ENCODE measurements around the gene FRMD5. TPM values are rescaled to one million over a fixed set of nuclear protein-coding genes. Genes with fewer than 3 reads are reported as not detected.
A peak's percentile ranks its signal among the peaks of the same experiment; 100 is the strongest.

FRMD5 gene
- total RNA-seq, 1 donor from 2014 or later: 5.8 TPM

DNA sequence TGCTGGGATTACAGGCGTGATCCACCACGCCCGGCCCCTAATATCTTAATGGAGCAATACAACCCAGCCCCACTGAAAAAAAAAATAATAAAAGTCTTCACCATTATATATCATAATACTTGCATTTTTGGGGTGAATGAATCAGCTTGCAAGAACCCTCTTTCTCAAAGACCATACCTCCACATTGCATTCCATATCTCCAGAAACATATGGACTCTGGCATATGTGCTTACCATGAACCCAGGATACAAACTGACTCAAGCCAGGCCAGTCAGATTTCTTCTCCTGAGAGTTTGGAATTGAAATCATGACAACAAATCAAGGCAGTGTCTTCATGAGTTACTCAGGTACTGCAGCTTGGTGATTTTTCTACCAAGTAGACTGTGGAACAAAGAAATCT, 101.2 kb downstream of the FRMD5 start:
- no peak for DNase-seq (ENCODE audit: low spot score)

DNA sequence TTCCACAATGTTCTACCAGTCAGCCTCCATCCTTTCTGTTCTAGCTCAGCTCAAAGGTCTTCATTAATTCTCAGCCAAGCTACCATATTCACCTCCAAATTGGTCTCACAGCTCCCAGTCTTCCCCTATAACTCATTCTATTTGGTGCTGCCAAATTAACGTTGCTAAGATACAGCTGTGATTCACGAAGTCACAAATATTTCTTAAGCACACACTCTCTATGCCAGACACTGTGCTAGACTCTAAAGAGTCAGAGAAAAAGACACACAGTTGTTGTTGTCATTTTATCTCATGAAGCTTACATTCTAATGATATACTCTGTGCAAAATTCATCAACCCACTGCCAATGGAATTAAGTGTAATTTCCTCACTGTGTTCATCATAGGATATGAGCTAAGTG, 102.8 kb downstream of the FRMD5 start:
- DNase-seq (ENCODE audit: low spot score): no peak

DNA sequence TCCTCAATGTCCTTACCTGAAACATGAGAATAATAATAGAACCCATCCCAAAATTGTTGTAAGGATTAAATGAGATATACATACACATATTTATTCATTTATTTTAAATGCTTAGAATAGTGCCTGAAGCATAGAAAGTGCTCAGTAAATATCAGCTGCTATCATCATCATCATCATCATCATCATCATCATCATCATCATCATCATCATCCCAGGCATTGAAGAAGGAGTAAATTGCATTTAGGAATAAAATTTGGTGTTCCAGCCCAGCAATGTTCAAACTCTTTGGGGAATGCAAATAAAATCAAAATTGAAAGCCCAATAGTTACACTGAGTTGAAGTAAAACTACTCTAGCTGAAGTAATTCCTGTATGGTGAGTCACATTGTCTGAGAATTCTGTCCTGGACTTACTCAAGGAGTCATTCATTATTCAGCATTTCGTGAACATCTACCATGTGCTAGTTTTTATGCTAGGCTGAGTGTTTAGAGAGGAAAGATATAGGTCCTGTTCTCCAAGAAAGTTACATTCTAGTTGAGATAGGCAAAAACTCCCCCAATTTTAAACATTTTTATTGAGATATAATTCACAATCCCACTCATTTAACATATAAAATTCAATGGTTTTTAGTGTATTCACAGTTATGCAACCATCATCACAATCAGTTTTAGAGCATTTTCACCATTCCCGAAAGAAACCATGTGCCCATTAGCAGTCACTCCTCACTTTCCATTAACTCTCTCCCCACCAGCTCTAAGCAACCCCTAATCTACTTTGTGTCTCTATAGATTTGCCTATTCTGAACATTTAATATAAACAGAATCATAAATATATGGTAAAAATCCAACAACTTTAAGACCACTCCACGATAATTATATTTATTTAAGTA, 107.2 kb downstream of the FRMD5 start:
- peak; percentile 78 for DNase-seq (ENCODE audit: low spot score)

GRCh38 chr15:44084770-44085169, 110.3 kb downstream of the FRMD5 start:
- no peak for DNase-seq (ENCODE audit: low spot score)

GRCh38 chr15:44084171-44084570, 110.9 kb downstream of the FRMD5 start:
- no peak for DNase-seq (ENCODE audit: low spot score)

DNA sequence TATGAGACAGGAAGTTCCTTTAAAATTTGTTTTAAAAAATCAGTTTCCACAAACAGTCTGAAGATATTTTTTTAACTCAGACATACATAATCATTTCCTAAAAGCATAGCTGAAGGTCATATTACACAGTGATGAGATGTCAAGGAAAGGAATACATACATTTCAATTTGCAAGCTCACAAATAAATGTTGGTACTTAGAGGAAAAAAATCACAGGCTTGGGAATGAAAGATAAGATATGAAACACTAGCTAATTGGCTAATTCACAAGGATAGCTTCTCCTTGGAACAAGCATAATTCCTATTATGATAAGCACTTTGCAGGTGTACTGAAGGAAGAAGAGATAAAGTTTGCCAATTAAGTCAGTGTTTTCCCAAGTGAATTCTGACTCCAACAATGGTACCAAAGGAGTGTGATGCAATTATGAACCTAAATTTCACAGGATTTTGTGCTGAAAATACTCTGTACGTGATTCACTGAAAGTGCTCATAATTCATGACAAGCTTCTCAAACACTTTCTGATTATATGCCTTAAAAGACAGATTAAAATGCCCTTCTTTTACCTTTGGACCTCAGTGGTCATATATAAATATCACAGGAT, 112.4 kb downstream of the FRMD5 start:
- no peak for DNase-seq (ENCODE audit: low spot score)

DNA sequence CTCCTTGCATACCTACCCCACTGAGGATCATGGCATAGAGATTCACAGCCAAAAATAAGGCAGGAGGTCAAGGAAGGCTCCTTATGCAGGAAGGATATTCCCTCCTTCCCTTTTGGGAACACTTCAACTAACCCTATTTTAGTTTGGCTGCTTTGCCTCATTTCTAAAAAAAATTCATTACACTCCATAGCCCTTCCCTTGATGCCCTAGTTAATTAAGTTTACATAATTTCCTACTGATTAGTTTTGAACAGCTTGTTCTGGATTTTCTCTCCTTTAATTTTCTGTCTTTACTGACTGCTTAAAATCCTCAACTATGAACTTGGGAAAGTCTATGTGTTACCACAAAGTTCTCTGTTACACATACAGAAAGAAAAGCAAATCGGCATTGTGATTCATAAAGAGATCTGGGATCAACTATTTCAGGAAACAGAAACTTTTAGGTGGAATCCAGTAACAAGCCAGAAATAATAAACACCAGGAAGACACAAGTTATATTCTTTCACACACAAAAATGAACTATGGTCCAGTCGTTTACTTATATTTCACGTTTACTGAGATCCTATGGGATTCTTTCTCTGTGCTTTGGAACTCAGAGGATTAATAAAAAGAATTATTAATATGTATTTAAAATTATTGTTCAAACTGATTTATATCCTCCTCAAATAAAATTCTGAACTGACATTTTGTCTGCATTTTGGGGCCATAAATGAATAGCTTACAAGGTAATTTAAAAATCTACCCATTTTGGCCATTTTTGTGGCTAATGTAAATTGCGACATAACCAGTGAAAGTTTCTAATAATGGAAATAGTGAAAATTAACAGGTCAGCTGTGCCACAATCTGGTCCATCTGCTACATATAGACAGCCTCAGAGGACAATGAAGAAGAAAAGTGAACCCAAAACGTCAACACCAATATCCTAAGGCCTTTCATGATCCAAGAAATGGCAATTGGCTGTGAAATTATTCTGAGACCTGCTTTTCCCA, 113.8 kb downstream of the FRMD5 start:
- no peak for DNase-seq (ENCODE audit: low spot score)

- DNase-seq (ENCODE audit: low spot score): peak; percentile 29
These were observed 119.5 kb downstream of the FRMD5 start for GRCh38 chr15:44075535-44075934.

DNA sequence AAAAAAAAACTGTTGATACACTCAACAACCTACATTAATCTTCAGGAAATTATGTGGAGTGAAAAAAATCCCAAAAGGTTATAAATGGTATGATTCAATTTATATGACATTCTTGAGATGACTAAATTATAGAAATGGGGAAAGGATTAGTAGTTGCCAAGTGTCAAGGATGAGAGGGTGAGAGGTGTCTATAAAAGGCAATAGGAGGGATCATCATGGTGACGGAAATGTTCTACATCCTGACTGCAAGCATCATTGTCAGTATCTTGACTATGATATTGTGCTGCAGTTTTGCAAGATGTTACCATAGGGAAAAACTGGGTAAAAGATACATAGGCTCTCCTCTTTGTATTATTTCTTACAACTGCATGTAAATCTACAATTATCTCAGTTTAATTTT, 125.6 kb downstream of the FRMD5 start:
- no peak for DNase-seq (ENCODE audit: low spot score)

DNA sequence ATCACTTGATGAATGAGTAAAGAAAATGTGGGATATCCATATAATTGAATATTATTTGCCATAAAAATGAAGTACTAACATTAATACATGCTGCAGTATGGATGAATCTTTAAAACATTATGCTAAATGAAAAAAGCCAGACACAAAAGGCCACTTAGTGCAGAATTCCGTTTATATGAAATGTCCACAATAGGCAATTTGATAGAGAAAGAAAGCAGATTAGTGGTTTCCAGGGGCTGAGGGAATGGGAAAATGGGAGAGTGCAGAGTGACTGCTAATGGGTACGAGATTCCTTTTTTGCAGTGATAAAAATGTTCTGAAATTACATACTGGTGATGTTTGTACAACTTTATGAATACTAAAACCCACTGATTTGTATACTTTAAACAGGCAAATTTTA, 126.7 kb downstream of the FRMD5 start:
- no peak for DNase-seq (ENCODE audit: low spot score)

DNA sequence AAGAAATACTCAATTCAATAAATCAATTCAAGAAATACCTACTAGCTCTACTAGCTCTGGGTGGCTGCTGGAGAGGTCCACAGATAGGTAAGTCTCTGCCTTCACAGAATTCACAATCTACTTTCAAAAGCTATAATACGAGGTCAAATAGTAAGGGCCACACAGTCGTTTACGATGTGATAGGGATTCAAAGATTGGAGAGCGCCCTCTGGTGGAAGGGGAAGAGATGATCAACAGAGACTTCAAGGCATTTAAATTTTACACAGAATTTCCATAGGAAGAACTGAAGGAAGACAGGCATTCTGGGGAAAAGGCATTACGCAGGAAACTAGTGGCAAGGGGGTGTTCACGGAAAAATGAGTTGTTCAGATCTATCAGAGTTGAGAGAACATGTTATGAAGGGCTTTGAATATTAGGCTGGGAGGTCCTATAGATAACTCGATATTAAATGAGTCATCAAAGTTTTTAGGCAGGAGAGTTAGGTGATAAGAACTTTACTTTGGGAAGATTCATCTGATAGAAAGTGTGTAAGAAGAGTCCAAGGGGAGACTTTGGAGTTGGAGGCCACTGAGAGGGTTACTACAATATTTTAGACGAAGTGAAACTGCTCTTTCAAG, 128.8 kb downstream of the FRMD5 start:
- DNase-seq (ENCODE audit: low spot score): no peak

- no peak for DNase-seq (ENCODE audit: low spot score)
These were observed 130.4 kb downstream of the FRMD5 start for GRCh38 chr15:44064706-44065105.

- no peak for DNase-seq (ENCODE audit: low spot score)
These were observed 136.9 kb downstream of the FRMD5 start for GRCh38 chr15:44058126-44058525.

GRCh38 chr15:44045661-44046060, 149.4 kb downstream of the FRMD5 start:
- DNase-seq (ENCODE audit: low spot score): no peak

- no peak for DNase-seq (ENCODE audit: low spot score)
These were observed 149.9 kb downstream of the FRMD5 start for GRCh38 chr15:44045217-44045616.

- no peak for DNase-seq (ENCODE audit: low spot score)
These were observed 156.3 kb downstream of the FRMD5 start for GRCh38 chr15:44038755-44039191.

DNA sequence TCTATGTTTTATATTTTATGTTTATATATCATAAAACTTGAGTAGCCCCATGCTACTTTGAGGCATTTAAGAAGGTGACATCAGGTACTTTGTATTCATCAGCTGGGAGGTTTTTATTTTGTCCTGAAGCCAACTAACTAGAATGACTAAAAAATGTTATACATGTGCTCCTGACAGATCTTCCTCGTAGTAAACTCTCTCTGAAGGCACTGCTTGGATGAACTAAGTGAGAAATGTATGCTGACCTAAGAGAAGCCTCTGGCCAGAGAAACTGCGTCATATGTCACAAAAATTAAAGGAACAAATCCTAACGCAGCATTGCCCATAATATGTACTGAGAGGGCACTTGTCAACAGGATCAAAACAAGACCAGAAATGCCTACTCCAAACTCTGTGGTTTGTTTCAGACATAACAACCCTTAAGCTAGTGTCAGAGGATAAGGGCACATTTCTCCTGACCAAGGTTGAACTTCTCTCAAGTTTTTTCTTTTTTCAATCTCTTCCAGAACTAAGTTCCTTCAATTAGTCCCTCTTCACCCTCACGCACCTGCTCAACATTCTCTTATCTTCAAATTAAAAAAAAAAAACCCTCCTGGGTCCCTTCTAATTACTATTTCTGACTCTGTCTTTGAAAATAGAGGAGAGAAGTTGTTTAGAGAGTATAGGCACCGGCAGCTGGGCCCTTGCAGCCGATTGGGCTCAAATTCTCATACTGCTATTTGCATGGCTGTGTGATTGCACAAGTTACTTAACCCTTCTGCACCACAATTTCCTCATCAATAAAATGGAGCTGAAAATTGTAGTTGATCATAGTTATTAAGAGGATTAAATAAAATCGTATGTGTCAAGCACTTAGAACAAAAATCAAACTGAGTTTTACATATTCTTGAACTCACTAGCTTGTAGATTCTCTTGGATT, 159.0 kb downstream of the FRMD5 start:
- DNase-seq (ENCODE audit: low spot score): no peak

GRCh38 chr15:44034933-44035624, 160.0 kb downstream of the FRMD5 start:
- DNase-seq (ENCODE audit: low spot score): no peak

DNA sequence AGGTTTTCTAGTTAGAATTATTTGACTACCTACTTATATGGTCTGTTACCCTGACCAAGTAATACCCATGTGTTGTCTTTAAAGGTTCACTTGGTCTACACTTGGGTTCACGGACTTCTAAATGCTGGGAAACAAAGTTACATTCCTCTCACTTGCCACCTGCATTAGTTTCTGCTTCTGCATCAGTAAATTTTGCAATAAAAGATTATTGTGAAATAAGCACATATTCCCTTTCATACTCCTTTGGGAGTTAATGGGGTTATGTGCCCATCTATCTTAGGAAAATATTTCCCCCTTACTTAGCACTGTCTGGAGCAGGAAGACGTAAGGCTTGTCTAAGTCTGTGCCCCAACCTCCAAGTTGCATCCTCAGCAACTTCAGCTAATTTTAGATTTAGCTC, 160.7 kb downstream of the FRMD5 start:
- no peak for DNase-seq (ENCODE audit: low spot score)

DNA sequence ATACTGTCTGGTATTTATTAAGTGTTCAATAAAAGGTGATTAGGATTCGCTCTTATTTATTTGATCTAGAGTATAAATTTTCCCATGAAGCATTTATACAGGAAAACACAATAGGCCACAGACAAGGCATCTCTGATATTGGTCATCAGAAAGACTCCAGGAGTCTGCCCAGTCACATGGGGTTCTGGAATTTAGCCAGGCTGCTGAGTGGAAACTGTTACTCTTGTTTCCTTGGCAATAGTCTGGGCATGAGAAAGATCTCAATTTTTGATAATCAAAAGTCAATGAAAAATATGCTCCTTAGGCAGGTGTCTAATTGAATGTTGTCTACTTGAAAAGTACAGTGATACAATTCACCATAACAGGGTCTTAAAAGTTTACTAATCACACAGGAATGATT, 161.2 kb downstream of the FRMD5 start:
- no peak for DNase-seq (ENCODE audit: low spot score)
